Upper lobe of right lung (tissue), 1 donor: Measurements from ENCODE around the gene HRAS. TPM values are rescaled to one million over a fixed set of nuclear protein-coding genes. Genes with fewer than 3 reads are reported as not detected.
A peak's percentile ranks its signal among the peaks of the same experiment; 100 is the strongest.

Experiments used
- ATAC-seq: fragments of 200-7000 bp; cut with Tn5 transposase; one replicate; pipeline ENCODE4 v1.9.1; 2020; ENCODE audit warnings: mild to moderate bottlenecking, moderate library complexity
- DNase-seq: peaks from one replicate; pipeline ENCODE4 v3.0.0-alpha.2; 2020
- H3K27ac ChIP-seq: fragments of 200-600 bp; one replicate; pipeline ENCODE4 v1.8.0; 2022
- H3K27me3 ChIP-seq: fragments of 200-600 bp; one replicate; pipeline ENCODE4 v1.8.0; 2022; ENCODE audit warnings: mild to moderate bottlenecking
- H3K36me3 ChIP-seq: fragments of 200-600 bp; one replicate; pipeline ENCODE4 v1.8.0; 2022
- H3K4me1 ChIP-seq: fragments of 200-600 bp; one replicate; pipeline ENCODE4 v1.8.0; 2022
- H3K4me3 ChIP-seq: fragments of 200-600 bp; one replicate; pipeline ENCODE4 v1.8.0; 2022; ENCODE audit warnings: mild to moderate bottlenecking
- H3K9me3 ChIP-seq: fragments of 200-600 bp; one replicate; pipeline ENCODE4 v1.8.0; 2022
- CTCF ChIP-seq: fragments of 200-600 bp; IDR thresholded peaks from one replicate; pipeline ENCODE4 v1.8.0; 2022; ENCODE audit warnings: antibody characterized with exemption
- intact Hi-C: fragments of 100-400 bp; cut with DNase I; formaldehyde crosslinking; loops from one replicate; pipeline ENCODE4 v1.11.0; 2022
- total RNA-seq: library from RNA; stranded (reverse); fragmentation: NEBNext Ultra II Directional; extraction: Animal tissue kit (Norgen Biotek cat#: 25700); gene quantifications from one replicate; pipeline ENCODE4 v1.2.1, GENCODE V29; 2021
- donor health status: DM: no; HTN: yes; CAD: no; lungs with severe emphysema.

Gene HRAS
- total RNA-seq, 1 donor from 2014 or later, result 55.5 TPM

GRCh38 chr11:568306-569157 is 33.2 kb upstream of the HRAS start:
- no peak for TF ChIP-seq CTCF
- H3K9me3 ChIP-seq, result no peaks in the 10 kb centered on the region
- H3K27me3 ChIP-seq, result no peaks in the 10 kb centered on the region
- DNase-seq (peak; percentile 96), ATAC-seq (peak; percentile 92)
- peak overlapping the region; percentile 56 for H3K4me3 ChIP-seq
- intact Hi-C loops, result no loop called here
- peak overlapping the region; percentile 77 for H3K27ac ChIP-seq
- peaks cover 13% of the 10 kb centered on the region for H3K4me1 ChIP-seq
- no peaks in the 10 kb centered on the region for H3K36me3 ChIP-seq

GRCh38 chr11:567629-568292 is 32.4 kb upstream of the HRAS start:
- DNase-seq, result no peak
- intact Hi-C loops, result no loop called here
- H3K4me3 ChIP-seq, result peak overlapping the region; percentile 56
- peaks cover 8% of the 10 kb centered on the region for H3K4me1 ChIP-seq
- TF ChIP-seq CTCF, result no peak
- H3K27me3 ChIP-seq, result no peaks in the 10 kb centered on the region
- peak; percentile 0 for ATAC-seq
- peak overlapping the region; percentile 63 for H3K27ac ChIP-seq
- H3K9me3 ChIP-seq, result no peaks in the 10 kb centered on the region
- H3K36me3 ChIP-seq, result no peaks in the 10 kb centered on the region

- no peak for DNase-seq
- Histone ChIP-seq H3K27ac (peak overlapping the region; percentile 63), H3K4me3 (peak overlapping the region; percentile 56), H3K9me3 (no peaks in the 10 kb centered on the region), H3K27me3 (no peaks in the 10 kb centered on the region), H3K36me3 (no peaks in the 10 kb centered on the region), H3K4me1 (peaks cover 8% of the 10 kb centered on the region)
- ATAC-seq, result no peak
- intact Hi-C loops, result no loop called here
- no peak for TF ChIP-seq CTCF
Measured at GRCh38 chr11:567011-567628, 31.7 kb upstream of the HRAS start.

GRCh38 chr11:565921-566509 is 30.6 kb upstream of the HRAS start:
- Histone ChIP-seq H3K36me3 (no peaks in the 10 kb centered on the region), H3K9me3 (no peaks in the 10 kb centered on the region), H3K4me3 (no peak overlapping the region), H3K27ac (no peak overlapping the region), H3K27me3 (no peaks in the 10 kb centered on the region), H3K4me1 (peaks cover 12% of the 10 kb centered on the region)
- DNase-seq (no peak), ATAC-seq (no peak)
- no peak for TF ChIP-seq CTCF
- intact Hi-C loops, result no loop called here

- no peaks in the 10 kb centered on the region for H3K36me3 ChIP-seq
- TF ChIP-seq CTCF, result no peak
- peaks cover 3% of the 10 kb centered on the region for H3K27me3 ChIP-seq
- no peak overlapping the region for H3K27ac ChIP-seq
- peaks cover 11% of the 10 kb centered on the region for H3K4me1 ChIP-seq
- ATAC-seq (no peak), DNase-seq (no peak)
- no peak overlapping the region for H3K4me3 ChIP-seq
- intact Hi-C loops, result no loop called here
- no peaks in the 10 kb centered on the region for H3K9me3 ChIP-seq
Measured at GRCh38 chr11:563812-564578, 28.6 kb upstream of the HRAS start.
